Keratinocyte (primary cell): ENCODE data around the gene SYDE2. TPM values are rescaled to one million over a fixed set of nuclear protein-coding genes. Genes with fewer than 3 reads are reported as not detected.

Experiments used
- DNase-seq: peaks from one replicate; pipeline ENCODE4 v3.0.0-alpha.2; 2011; ENCODE audit warnings: low read depth, missing footprints, low spot score
- FAIRE-seq: peaks from 2 replicates; lab custom pipeline; 2011; peaks lifted over from hg19 to GRCh38; lab: Jason Lieb, UNC
- H2AFZ ChIP-seq: 2 replicates; pipeline ENCODE4 v1.6.0; 2012; ENCODE audit warnings: low read length, control low read depth, inconsistent platforms; ENCODE audit not compliant: control insufficient read depth
- H3K27ac ChIP-seq: 2 replicates; pipeline ENCODE4 v1.5.1; 2011; ENCODE audit warnings: low read length; ENCODE audit not compliant: control insufficient read depth, insufficient read depth
- H3K27me3 ChIP-seq: 3 replicates; pipeline ENCODE4 v1.6.0; 2011; ENCODE audit warnings: low read length; ENCODE audit not compliant: control insufficient read depth, insufficient read depth; ENCODE audit errors: extremely low read depth
- H3K36me3 ChIP-seq, 2 experiments: 2 replicates in 1 of 2; 3 replicates in 1 of 2; pipeline ENCODE4 v1.5.1; 2011; ENCODE audit warnings: low read length in 2 of 2, mild to moderate bottlenecking in 1 of 2; ENCODE audit not compliant: control insufficient read depth in 2 of 2, insufficient read depth in 2 of 2; ENCODE audit errors: extremely low read depth in 1 of 2
- H3K4me1 ChIP-seq: 3 replicates; pipeline ENCODE4 v1.5.1; 2011; ENCODE audit warnings: low read length; ENCODE audit not compliant: control insufficient read depth, insufficient read depth; ENCODE audit errors: extremely low read depth
- H3K4me2 ChIP-seq: 3 replicates; pipeline ENCODE4 v1.6.0; 2011; ENCODE audit warnings: low read depth, low read length; ENCODE audit not compliant: control insufficient read depth, insufficient read depth; ENCODE audit errors: extremely low read depth
- H3K4me3 ChIP-seq, 3 experiments: fragments of 200-600 bp in 1 of 3; sonication (generic) in 1 of 3; 2 replicates in 2 of 3; 3 replicates in 1 of 3; pipeline ENCODE4 v1.5.1; 2011 to 2016; ENCODE audit warnings: low read length in 3 of 3, mild to moderate bottlenecking in 3 of 3, control low read depth in 2 of 3, inconsistent platforms in 1 of 3, low read depth in 1 of 3, mixed read lengths in 1 of 3, mixed run types in 1 of 3, moderate library complexity in 1 of 3; ENCODE audit not compliant: control insufficient read depth in 2 of 3, insufficient read depth in 2 of 3; ENCODE audit errors: extremely low read depth in 1 of 3
- H3K79me2 ChIP-seq: 2 replicates; pipeline ENCODE4 v1.6.0; 2012; ENCODE audit warnings: low read length; ENCODE audit not compliant: control insufficient read depth, insufficient read depth
- H3K9ac ChIP-seq: 3 replicates; pipeline ENCODE4 v1.6.0; 2011; ENCODE audit warnings: low read length; ENCODE audit not compliant: control insufficient read depth, insufficient read depth; ENCODE audit errors: extremely low read depth
- H3K9me1 ChIP-seq: 3 replicates; pipeline ENCODE4 v1.6.0; 2011; ENCODE audit warnings: low read length; ENCODE audit not compliant: control insufficient read depth, insufficient read depth; ENCODE audit errors: extremely low read depth
- H3K9me3 ChIP-seq: 2 replicates; pipeline ENCODE4 v1.5.1; 2012; ENCODE audit warnings: low read depth, low read length; ENCODE audit not compliant: control insufficient read depth
- H4K20me1 ChIP-seq: 3 replicates; pipeline ENCODE4 v1.6.0; 2011; ENCODE audit warnings: low read length; ENCODE audit not compliant: control insufficient read depth, insufficient read depth; ENCODE audit errors: extremely low read depth
- EZH2 ChIP-seq: IDR thresholded peaks from one replicate; pipeline ENCODE4 v1.6.1; 2012; ENCODE audit warnings: inconsistent platforms, mild to moderate bottlenecking, low read length, moderate library complexity
- dilution Hi-C: fragments of 300-500 bp; cut with MboI; formaldehyde crosslinking; loops from one replicate; pipeline ENCODE4 v1.7.0; 2020; ENCODE audit warnings: low sequenced_read_pairs; ENCODE audit not compliant: extremely low pct_ligation_motif_present
- polyA plus RNA-seq, 5 experiments: library from polyadenylated mRNA; depleted of rRNA in 3 of 5; stranded (reverse) in 3 of 5; stranded (forward) in 1 of 5; unstranded in 1 of 5; fragments of >200 nt; gene quantifications; 1 replicate in 1 of 5; 2 replicates in 3 of 5; 3 replicates in 1 of 5; pipeline versions ENCODE4 v1.2.1 to v1.2.3, GENCODE V29; 2011 to 2012; ENCODE audit warnings: missing spikeins in 2 of 5, low read depth in 1 of 5, low replicate concordance in 1 of 5
- TF ChIP-seq, protein P1 (sequence below), 3 experiments: IDR thresholded peaks in 1 of 3; conservative IDR thresholded peaks in 1 of 3; optimal IDR thresholded peaks in 1 of 3; 2 replicates in 2 of 3; 3 replicates in 1 of 3; pipeline versions ENCODE3 to v1.5.1; 2011; ENCODE audit warnings: low read length in 3 of 3, mild to moderate bottlenecking in 3 of 3, moderate library complexity in 2 of 3, control low read depth in 1 of 3, inconsistent platforms in 1 of 3; ENCODE audit not compliant: insufficient read depth in 2 of 3; ENCODE audit errors: extremely low read depth in 1 of 3

The SYDE2 gene
- polyA plus RNA-seq, 1 donor (not counting 4 experiments of a cell fraction or from before 2014, with no cell fraction given) = 1.7 TPM

DNA sequence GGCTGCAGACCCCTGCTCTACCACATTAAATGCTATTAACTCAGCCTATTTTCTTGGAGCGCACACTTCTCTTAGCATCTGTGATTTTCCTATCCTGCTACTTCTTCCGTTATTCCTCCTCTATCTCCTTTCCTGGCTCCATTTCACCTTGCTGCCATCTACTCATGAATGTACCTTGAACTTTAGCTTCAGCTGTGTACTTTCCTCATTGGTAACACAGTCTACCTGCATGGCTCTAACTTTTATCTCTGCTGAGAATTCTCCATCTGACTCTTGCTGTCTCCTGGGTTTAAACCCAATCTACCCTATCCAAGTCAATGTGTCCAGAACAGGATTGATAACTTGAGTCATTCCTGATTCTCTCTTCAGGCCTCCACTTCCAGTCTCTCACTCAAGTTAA, 84.9 kb downstream of the SYDE2 start:
- no peaks in the 10 kb centered on the region for H3K27me3 ChIP-seq
- no peak for TF ChIP-seq EZH2
- TF ChIP-seq, protein P1, sequence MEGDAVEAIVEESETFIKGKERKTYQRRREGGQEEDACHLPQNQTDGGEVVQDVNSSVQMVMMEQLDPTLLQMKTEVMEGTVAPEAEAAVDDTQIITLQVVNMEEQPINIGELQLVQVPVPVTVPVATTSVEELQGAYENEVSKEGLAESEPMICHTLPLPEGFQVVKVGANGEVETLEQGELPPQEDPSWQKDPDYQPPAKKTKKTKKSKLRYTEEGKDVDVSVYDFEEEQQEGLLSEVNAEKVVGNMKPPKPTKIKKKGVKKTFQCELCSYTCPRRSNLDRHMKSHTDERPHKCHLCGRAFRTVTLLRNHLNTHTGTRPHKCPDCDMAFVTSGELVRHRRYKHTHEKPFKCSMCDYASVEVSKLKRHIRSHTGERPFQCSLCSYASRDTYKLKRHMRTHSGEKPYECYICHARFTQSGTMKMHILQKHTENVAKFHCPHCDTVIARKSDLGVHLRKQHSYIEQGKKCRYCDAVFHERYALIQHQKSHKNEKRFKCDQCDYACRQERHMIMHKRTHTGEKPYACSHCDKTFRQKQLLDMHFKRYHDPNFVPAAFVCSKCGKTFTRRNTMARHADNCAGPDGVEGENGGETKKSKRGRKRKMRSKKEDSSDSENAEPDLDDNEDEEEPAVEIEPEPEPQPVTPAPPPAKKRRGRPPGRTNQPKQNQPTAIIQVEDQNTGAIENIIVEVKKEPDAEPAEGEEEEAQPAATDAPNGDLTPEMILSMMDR (optimal IDR thresholded peaks at IDR 0.05 in 1 of 3, IDR thresholded peaks at IDR 0.05 in 1 of 3, conservative IDR thresholded peaks at IDR 0.05 in 1 of 3; ENCODE audit: extremely low read depth in 1 of 3, insufficient read depth in 2 of 3, low read length in 3 of 3) = no peak
- no peaks in the 10 kb centered on the region for H3K4me1 ChIP-seq
- no peak overlapping the region for H3K4me3 ChIP-seq
- H3K36me3 ChIP-seq = no peaks in the 10 kb centered on the region
- no peak for FAIRE-seq
- no peak for DNase-seq
- H3K9me1 ChIP-seq = no peaks in the 10 kb centered on the region
- H3K9me3 ChIP-seq = no peaks in the 10 kb centered on the region
- dilution Hi-C loops = no loop called here
- no peak overlapping the region for H2AFZ ChIP-seq
- no peak overlapping the region for H3K27ac ChIP-seq
- no peaks in the 10 kb centered on the region for H4K20me1 ChIP-seq
- no peaks in the 10 kb centered on the region for H3K79me2 ChIP-seq
- H3K4me2 ChIP-seq = no peak overlapping the region
- no peak overlapping the region for H3K9ac ChIP-seq

DNA sequence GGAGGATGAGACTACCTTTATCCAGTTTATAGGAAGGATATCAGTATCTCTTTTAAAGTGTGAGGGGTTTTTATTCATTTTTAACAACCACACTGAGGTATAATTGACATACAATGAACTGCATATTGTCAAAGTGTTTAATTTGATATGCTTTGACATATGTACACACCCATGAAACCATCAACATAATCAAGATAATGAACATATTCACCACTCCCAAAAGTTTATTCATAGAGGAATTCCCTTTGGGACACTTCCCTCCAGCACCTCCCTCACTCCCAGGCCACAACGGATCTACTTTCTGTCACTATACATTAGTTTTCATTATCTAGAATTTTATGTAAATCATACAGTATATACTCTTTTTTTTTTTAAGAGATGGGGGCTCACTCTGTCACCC, 89.1 kb downstream of the SYDE2 start:
- no peak overlapping the region for H3K4me3 ChIP-seq
- no peaks in the 10 kb centered on the region for H3K4me1 ChIP-seq
- no peak for FAIRE-seq
- no peak overlapping the region for H3K4me2 ChIP-seq
- TF ChIP-seq EZH2 = no peak
- TF ChIP-seq, protein P1 (optimal IDR thresholded peaks at IDR 0.05 in 1 of 3, IDR thresholded peaks at IDR 0.05 in 1 of 3, conservative IDR thresholded peaks at IDR 0.05 in 1 of 3; ENCODE audit: extremely low read depth in 1 of 3, insufficient read depth in 2 of 3, low read length in 3 of 3) = no peak
- H3K9me3 ChIP-seq = no peaks in the 10 kb centered on the region
- H3K27me3 ChIP-seq = no peaks in the 10 kb centered on the region
- H3K9ac ChIP-seq = no peak overlapping the region
- no peaks in the 10 kb centered on the region for H3K9me1 ChIP-seq
- H3K79me2 ChIP-seq = no peaks in the 10 kb centered on the region
- H4K20me1 ChIP-seq = no peaks in the 10 kb centered on the region
- no peak for DNase-seq
- dilution Hi-C loops = no loop called here
- no peak overlapping the region for H2AFZ ChIP-seq
- H3K36me3 ChIP-seq = no peaks in the 10 kb centered on the region
- no peak overlapping the region for H3K27ac ChIP-seq
